Stimulated activated memory B cell treated with anti-CD40 and anti-IgM and Interleukin-4, amounts not matched to agents 10 μg/mL and 1 μg/mL and 100 μg/mL, for 72 hours (primary cell): Measurements from ENCODE around the gene PADI4.
"Not testable (repeated sequence)": the region's sequence is repeated elsewhere in the genome, so short reads cannot be mapped to it uniquely, and the experiment has no call there.

Experiments
- ATAC-seq: fragments of 150-1000 bp; cut with Tn5 transposase; 2 replicates; pipeline ENCODE4 v1.10.0; 2021
- H3K27ac Mint-ChIP-seq: one replicate; pipeline ENCODE4 v1.8.0; 2022; ENCODE audit warnings: mild to moderate bottlenecking, mixed read lengths
- H3K27me3 Mint-ChIP-seq: one replicate; pipeline ENCODE4 v1.8.0; 2022; ENCODE audit warnings: mixed read lengths
- H3K36me3 Mint-ChIP-seq: one replicate; pipeline ENCODE4 v1.8.0; 2022; ENCODE audit warnings: mixed read lengths
- H3K4me1 Mint-ChIP-seq: one replicate; pipeline ENCODE4 v1.8.0; 2022; ENCODE audit warnings: mixed read lengths
- H3K4me3 Mint-ChIP-seq: one replicate; pipeline ENCODE4 v1.8.0; 2022; ENCODE audit warnings: mild to moderate bottlenecking, moderate library complexity, mixed read lengths
- H3K9me3 Mint-ChIP-seq: one replicate; pipeline ENCODE4 v1.8.0; 2022; ENCODE audit warnings: mixed read lengths

PADI4 gene

GRCh38 chr1:17404034-17404684, 96.2 kb downstream of the PADI4 start:
- H3K4me3 Mint-ChIP-seq: no peak overlapping the region
- H3K4me1 Mint-ChIP-seq: peaks cover 10% of the 10 kb centered on the region
- no peaks in the 10 kb centered on the region for H3K9me3 Mint-ChIP-seq
- H3K27me3 Mint-ChIP-seq: no peaks in the 10 kb centered on the region
- H3K27ac Mint-ChIP-seq: no peak overlapping the region
- no peak for ATAC-seq
- H3K36me3 Mint-ChIP-seq: peaks cover 27% of the 10 kb centered on the region

DNA sequence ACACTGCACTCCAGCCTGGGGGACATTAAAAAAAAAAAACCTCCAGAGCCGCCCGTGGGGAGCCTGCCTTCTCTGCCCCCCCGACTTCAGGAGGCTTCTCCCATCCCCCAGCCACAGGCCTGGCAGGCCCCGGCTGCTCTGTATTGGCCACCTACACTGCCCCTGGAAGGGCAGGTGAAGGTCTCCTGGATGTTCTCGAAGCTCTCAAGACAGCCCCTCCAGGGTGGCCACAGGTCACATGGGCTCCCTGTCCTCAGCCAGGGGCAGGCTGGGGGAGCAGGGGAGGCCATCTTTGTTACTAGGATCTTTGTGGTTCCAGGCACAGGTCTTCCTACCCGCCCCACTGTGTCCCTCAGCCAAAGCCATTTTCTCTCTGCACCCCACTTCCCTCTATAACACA, 96.8 kb downstream of the PADI4 start:
- Mint-ChIP-seq H3K27ac (no peak overlapping the region), H3K4me3 (no peak overlapping the region), H3K4me1 (peaks cover 10% of the 10 kb centered on the region)

DNA sequence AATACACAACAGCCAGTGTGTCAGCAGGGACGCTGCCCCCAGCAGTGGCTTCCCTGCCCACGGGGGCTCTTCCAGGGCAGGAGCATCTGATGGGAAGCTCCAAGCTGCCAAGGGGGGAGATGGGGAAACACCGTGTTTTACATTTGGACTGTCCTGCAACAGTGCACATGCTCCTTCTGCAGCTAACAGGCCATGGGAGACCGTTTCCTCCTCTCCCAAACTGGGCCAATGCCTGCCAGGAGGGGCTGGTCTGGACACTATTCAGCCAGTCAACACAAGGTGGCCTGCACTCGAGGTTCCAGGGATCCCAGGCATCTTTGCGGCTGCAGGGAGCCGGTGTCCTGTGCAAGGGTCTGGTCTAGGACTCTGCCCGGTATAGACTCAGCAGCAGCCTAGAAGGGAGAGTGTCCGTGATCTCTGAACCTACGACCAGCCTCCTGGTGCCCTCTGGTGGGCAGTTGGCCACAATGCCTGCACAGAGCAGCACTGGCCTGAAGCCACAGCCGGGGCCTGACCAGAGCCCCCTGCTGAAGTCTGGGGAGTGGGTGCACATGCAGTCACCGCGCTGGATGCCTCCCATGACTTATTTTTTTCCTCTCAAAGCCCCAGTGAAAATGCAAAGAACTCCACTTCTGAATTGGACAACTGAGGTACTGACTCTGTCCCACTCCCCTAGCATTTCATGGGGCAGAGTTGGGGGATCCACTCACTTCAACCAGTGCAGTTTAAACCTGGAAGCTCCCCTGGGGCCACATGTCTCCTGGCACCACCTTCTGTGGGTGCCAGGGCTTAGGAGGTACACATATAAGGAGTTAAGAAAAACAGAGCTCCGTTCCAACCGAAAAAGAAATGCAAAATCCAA, 98.1 kb downstream of the PADI4 start:
- Mint-ChIP-seq H3K27me3 (no peaks in the 10 kb centered on the region), H3K4me3 (no peak overlapping the region), H3K4me1 (peaks cover 10% of the 10 kb centered on the region), H3K9me3 (no peaks in the 10 kb centered on the region), H3K27ac (no peak overlapping the region), H3K36me3 (peaks cover 46% of the 10 kb centered on the region)
- peak; percentile 86 for ATAC-seq

More for the DNA sequence above, 96.8 kb downstream of the PADI4 start:
- no peaks in the 10 kb centered on the region for H3K27me3 Mint-ChIP-seq
- H3K36me3 Mint-ChIP-seq: peaks cover 34% of the 10 kb centered on the region
- H3K9me3 Mint-ChIP-seq: no peaks in the 10 kb centered on the region
- no peak for ATAC-seq

DNA sequence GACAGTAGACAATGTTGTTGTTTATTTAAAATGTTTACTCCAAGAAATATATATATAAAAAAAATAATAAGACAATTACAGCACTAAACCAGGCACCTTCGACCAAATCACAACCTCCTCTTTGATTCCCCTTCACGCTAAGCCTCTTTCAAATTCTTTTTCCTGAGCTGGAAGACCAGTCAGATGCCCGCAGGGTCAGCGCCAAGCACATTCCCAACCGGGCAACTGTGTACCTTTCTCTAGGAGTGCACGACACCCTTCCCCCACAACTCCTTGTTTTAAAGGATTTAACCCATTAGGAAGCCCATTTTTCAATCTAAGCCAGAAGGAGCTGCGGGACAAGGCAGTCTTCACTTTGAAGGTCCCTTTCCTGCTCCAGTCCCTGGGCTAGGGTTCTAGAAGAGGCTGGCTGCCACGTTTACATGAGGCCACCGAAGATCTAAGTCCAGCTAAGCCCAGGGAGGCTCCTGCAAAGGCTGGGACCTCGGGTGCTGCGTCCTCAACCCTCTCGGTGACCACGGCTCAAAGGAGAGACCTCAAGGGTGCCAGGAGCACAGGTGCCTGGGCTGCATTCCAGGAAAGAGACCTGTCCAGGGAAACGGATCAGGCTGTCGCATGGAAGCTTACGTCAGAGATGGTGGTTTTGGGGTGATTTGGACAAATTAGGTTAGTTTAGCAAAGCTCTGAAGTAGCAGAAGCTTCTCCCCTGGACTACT, 98.9 kb downstream of the PADI4 start:
- H3K4me3 Mint-ChIP-seq, H3K27ac Mint-ChIP-seq, ATAC-seq, H3K27me3 Mint-ChIP-seq, H3K9me3 Mint-ChIP-seq: not testable (repeated sequence)
- H3K36me3 Mint-ChIP-seq: peaks cover 52% of the 10 kb centered on the region
- peaks cover 10% of the 10 kb centered on the region for H3K4me1 Mint-ChIP-seq

DNA sequence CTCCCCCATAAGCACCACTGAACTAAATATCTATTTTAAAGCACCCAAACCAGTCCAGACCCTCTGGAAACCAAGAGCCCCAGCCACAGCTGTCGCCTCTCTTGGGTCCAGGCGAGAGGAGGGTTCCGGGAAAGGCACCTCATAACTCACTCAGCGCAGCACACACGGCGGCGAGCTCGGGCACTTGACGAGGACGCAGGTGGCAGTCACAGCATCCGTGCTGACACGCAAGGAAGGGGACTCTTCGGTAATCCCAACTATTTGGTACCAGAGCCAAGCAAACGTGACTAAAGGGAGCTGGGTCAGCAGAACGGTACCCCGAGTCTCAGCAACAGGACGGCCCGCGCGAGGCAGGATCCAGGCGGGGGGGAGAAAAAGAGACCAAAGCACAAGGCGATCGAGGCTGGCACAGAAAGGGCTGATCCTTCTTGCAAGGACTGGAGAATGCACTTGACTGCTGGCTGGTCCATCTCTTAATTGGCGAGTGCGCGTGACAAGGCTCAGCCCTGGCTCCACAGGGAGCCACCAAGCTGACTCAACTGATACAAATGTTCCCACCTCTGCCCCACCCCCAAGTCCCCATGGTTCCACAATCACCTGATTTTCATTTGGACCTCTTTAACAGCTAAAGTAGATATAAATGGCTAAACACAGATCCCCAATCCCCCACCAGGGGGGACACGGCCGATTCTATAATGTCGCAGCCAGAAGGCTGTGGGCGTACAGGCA, 100.0 kb downstream of the PADI4 start:
- H3K9me3 Mint-ChIP-seq, ATAC-seq, H3K4me3 Mint-ChIP-seq, H3K27me3 Mint-ChIP-seq, H3K27ac Mint-ChIP-seq: not testable (repeated sequence)
- peaks cover 10% of the 10 kb centered on the region for H3K4me1 Mint-ChIP-seq
- peaks cover 57% of the 10 kb centered on the region for H3K36me3 Mint-ChIP-seq

DNA sequence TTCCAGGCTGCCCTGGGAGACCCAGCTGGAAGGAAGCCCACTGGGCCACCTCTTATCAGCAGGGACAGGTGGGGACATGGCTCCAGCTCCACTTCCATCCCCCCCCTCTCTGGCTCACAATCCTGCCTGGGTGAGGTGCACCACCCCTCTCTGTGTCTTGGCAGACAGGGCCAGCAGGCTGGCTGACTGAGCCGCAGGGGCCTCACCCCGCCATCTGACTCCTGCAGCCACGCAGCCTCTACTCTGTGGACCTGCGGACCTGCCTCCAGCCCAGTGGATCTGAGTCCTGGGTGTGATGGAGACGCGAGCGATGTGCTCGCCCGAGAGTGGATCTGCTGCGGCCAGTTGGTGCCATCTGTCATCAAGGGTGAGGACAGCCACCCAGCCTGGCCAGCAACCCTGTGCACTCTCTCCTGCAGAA, 101.4 kb downstream of the PADI4 start:
- Mint-ChIP-seq H3K27me3 (no peaks in the 10 kb centered on the region), H3K36me3 (peaks cover 68% of the 10 kb centered on the region), H3K27ac (no peak overlapping the region), H3K9me3 (no peaks in the 10 kb centered on the region), H3K4me3 (no peak overlapping the region), H3K4me1 (peaks cover 6% of the 10 kb centered on the region)
- no peak for ATAC-seq

GRCh38 chr1:17412093-17412870, 104.3 kb downstream of the PADI4 start:
- no peaks in the 10 kb centered on the region for H3K27me3 Mint-ChIP-seq
- H3K36me3 Mint-ChIP-seq: peaks cover 78% of the 10 kb centered on the region
- no peak for ATAC-seq
- no peaks in the 10 kb centered on the region for H3K9me3 Mint-ChIP-seq
- no peak overlapping the region for H3K4me3 Mint-ChIP-seq
- no peaks in the 10 kb centered on the region for H3K4me1 Mint-ChIP-seq
- no peak overlapping the region for H3K27ac Mint-ChIP-seq
